Measurements from ENCODE around the gene STPG3. TPM values are rescaled to one million over a fixed set of nuclear protein-coding genes. Genes with fewer than 3 reads are reported as not detected.
A peak's percentile ranks its signal among the peaks of the same experiment; 100 is the strongest.

STPG3 gene
- total and polyA plus RNA-seq, 9 of the 15 experiments (the other 6 are each of a cell fraction or from before 2014, with no cell fraction given): not detected

GRCh38 chr9:137279741-137280473 lies 28.8 kb downstream of the STPG3 start (continued):
- TF ChIP-seq TRIM25 (IDR thresholded peaks at IDR 0.05; ENCODE audit: borderline replicate concordance) (no peak), RUNX1 (IDR thresholded peaks at IDR 0.05; ENCODE audit: low read depth) (no peak), SFPQ (IDR thresholded peaks at IDR 0.05; ENCODE audit: low read depth, low read length) (no peak), ZNF740 (CRISPR knock-in tag; IDR thresholded peaks at IDR 0.05) (no peak), ZNF740 (tag; IDR thresholded peaks at IDR 0.05) (no peak), TOE1 (IDR thresholded peaks at IDR 0.05; ENCODE audit: borderline replicate concordance) (no peak), TOE1 (CRISPR knock-in tag; IDR thresholded peaks at IDR 0.05; ENCODE audit: borderline replicate concordance, low read depth) (no peak), RAD51 (IDR thresholded peaks at IDR 0.05; ENCODE audit: borderline replicate concordance, low read depth) (no peak), MCM5 (IDR thresholded peaks at IDR 0.05; ENCODE audit: low read depth) (no peak), ZBTB33 (CRISPR knock-in tag; IDR thresholded peaks at IDR 0.05) (peak; percentile 70; the same call in 1 of the 2 replicates)
